Adipose tissue (tissue), 3 donors: ENCODE measurements around the gene CHRNE. TPM values are rescaled to one million over a fixed set of nuclear protein-coding genes. Genes with fewer than 3 reads are reported as not detected.

Experiments used
- polyA plus RNA-seq, 3 donors: library from polyadenylated mRNA; stranded (reverse); fragments of 200-250 nt; gene quantifications; one replicate each; pipeline ENCODE4 v1.2.3, GENCODE V29; 2013
- donor health status: healthy with polysubstance abuse.
- donor health status: Bipolar disorder and iron deficiency.
- donor health status: healthy.

Gene CHRNE
- polyA plus RNA-seq, 3 donors, result 1.2 to 3.1 (median 1.8) TPM

Other genes with a start within 250 kb of the CHRNE start
- gene PELP1, start 199.0 kb downstream of the CHRNE start, polyA plus RNA-seq, result 10 to 100 TPM; 13.3 to 29.1 (median 18.7) TPM
- 10 to 100 TPM in 2 of 3 donors, 1 to 10 TPM in 1; 6.6 to 72.4 (median 43.6) TPM for gene ARRB2, start 192.5 kb downstream of the CHRNE start, polyA plus RNA-seq
- 10 to 100 TPM; 19.2 to 36.9 (median 23.2) TPM for gene MED11, start 171.7 kb downstream of the CHRNE start, polyA plus RNA-seq
- gene ZMYND15, start 163.3 kb downstream of the CHRNE start, polyA plus RNA-seq, result under 1 TPM; 0.33 to 0.90 (median 0.56) TPM
- gene CXCL16, start 163.2 kb downstream of the CHRNE start, polyA plus RNA-seq, result 10 to 100 TPM in 2 of 3 donors, 1 to 10 TPM in 1; 6.6 to 13.3 (median 12.1) TPM
- gene TM4SF5, start 131.2 kb downstream of the CHRNE start, polyA plus RNA-seq, result under 1 TPM in 2 of 3 donors, not detected in 1; 0.12 to 0.85 TPM
- 1 to 10 TPM in 2 of 3 donors, under 1 TPM in 1; 0.48 to 4.7 (median 2.1) TPM for gene VMO1, start 116.7 kb downstream of the CHRNE start, polyA plus RNA-seq
- under 1 TPM in 1 of 3 donors, not detected in 2; 0.12 TPM for gene GLTPD2, start 114.1 kb downstream of the CHRNE start, polyA plus RNA-seq
- gene PSMB6, start 106.9 kb downstream of the CHRNE start, polyA plus RNA-seq, result 100 to 1,000 TPM in 2 of 3 donors, 10 to 100 TPM in 1; 81.5 to 182 (median 181) TPM
- gene PLD2, start 95.9 kb downstream of the CHRNE start, polyA plus RNA-seq, result 10 to 100 TPM; 14.4 to 32.1 (median 16.0) TPM
- gene MINK1, start 69.8 kb downstream of the CHRNE start, polyA plus RNA-seq, result 10 to 100 TPM; 25.8 to 52.9 (median 30.0) TPM
- gene C17orf107, start 3.6 kb downstream of the CHRNE start, polyA plus RNA-seq, result 1 to 10 TPM; 1.4 to 2.9 (median 2.6) TPM
- under 1 TPM in 2 of 3 donors, not detected in 1; 0.04 to 0.05 TPM for gene GP1BA, start 29.2 kb upstream of the CHRNE start, polyA plus RNA-seq
- 10 to 100 TPM; 25.6 to 68.6 (median 49.6) TPM for gene SLC25A11, start 36.9 kb upstream of the CHRNE start, polyA plus RNA-seq
- gene RNF167, start 37.2 kb upstream of the CHRNE start, polyA plus RNA-seq, result 100 to 1,000 TPM in 1 of 3 donors, 10 to 100 TPM in 2; 60.2 to 111 (median 79.2) TPM
- 1,000 to 10,000 TPM in 1 of 3 donors, 100 to 1,000 TPM in 2; 270 to 1,173 (median 475) TPM for gene PFN1, start 45.4 kb upstream of the CHRNE start, polyA plus RNA-seq
- gene ENO3, start 48.0 kb upstream of the CHRNE start, polyA plus RNA-seq, result 10 to 100 TPM in 1 of 3 donors, 1 to 10 TPM in 2; 5.1 to 13.5 (median 6.4) TPM
- 10 to 100 TPM; 34.0 to 73.9 (median 73.1) TPM for gene SPAG7, start 64.7 kb upstream of the CHRNE start, polyA plus RNA-seq
- gene CAMTA2, start 84.6 kb upstream of the CHRNE start, polyA plus RNA-seq, result 10 to 100 TPM; 23.2 to 78.6 (median 60.5) TPM
- gene INCA1, start 94.4 kb upstream of the CHRNE start, polyA plus RNA-seq, result 1 to 10 TPM in 2 of 3 donors, under 1 TPM in 1; 0.47 to 1.6 (median 1.1) TPM
- 100 to 1,000 TPM in 1 of 3 donors, 10 to 100 TPM in 2; 36.0 to 113 (median 78.9) TPM for gene KIF1C, start 94.9 kb upstream of the CHRNE start, polyA plus RNA-seq
- not detected for gene SLC52A1, start 132.3 kb upstream of the CHRNE start, polyA plus RNA-seq
- 1 to 10 TPM; 1.0 to 2.1 (median 1.8) TPM for gene ZFP3, start 175.4 kb upstream of the CHRNE start, polyA plus RNA-seq
- 1 to 10 TPM; 3.6 to 4.3 (median 4.1) TPM for gene ZNF232, start 208.8 kb upstream of the CHRNE start, polyA plus RNA-seq
- under 1 TPM; 0.03 to 0.11 (median 0.03) TPM for gene USP6, start 212.9 kb upstream of the CHRNE start, polyA plus RNA-seq